ENCODE results near the gene SMIM7. TPM values are rescaled to one million over a fixed set of nuclear protein-coding genes. Genes with fewer than 3 reads are reported as not detected.
"Not testable (repeated sequence)": the region's sequence is repeated elsewhere in the genome, so short reads cannot be mapped to it uniquely, and the experiment has no call there.

Gene SMIM7
- 33.4 and 52.1 TPM in 2 replicates for total RNA-seq

- DNase-seq (ENCODE audit: low read depth in 2 of 2): peak; percentile 97 to 99
Observed at GRCh38 chr19:16659832-16660708, at the start of gene SMIM7. Gene SMIM7 (minus strand): TSS chr19:16660144. CDS start chr19:16660110, 34 bp downstream.

- DNase-seq (ENCODE audit: low read depth in 2 of 2): no peak
Observed at GRCh38 chr19:16703677-16704076, 43.7 kb upstream of the SMIM7 start.

- no peak for DNase-seq (ENCODE audit: low read depth in 2 of 2)
Observed at GRCh38 chr19:16702123-16702522, 42.2 kb upstream of the SMIM7 start.

- DNase-seq (ENCODE audit: low read depth in 2 of 2): no peak
Observed at GRCh38 chr19:16698914-16699313, 39.0 kb upstream of the SMIM7 start.

- DNase-seq (ENCODE audit: low read depth in 2 of 2): no peak
Observed at GRCh38 chr19:16688084-16688483, 28.1 kb upstream of the SMIM7 start.

- DNase-seq (ENCODE audit: low read depth in 2 of 2): no peak
Observed at GRCh38 chr19:16684216-16684615, 24.3 kb upstream of the SMIM7 start.

- DNase-seq (ENCODE audit: low read depth in 2 of 2): no peak
Observed at GRCh38 chr19:16682539-16682938, 22.6 kb upstream of the SMIM7 start.

GRCh38 chr19:16679811-16680210 lies 19.9 kb upstream of the SMIM7 start:
- no peak for DNase-seq (ENCODE audit: low read depth in 2 of 2)

- no peak for DNase-seq (ENCODE audit: low read depth in 2 of 2)
Observed at GRCh38 chr19:16678498-16678897, 18.6 kb upstream of the SMIM7 start.

GRCh38 chr19:16677055-16677454 lies 17.1 kb upstream of the SMIM7 start:
- DNase-seq (ENCODE audit: low read depth in 2 of 2): no peak

- DNase-seq (ENCODE audit: low read depth in 2 of 2): no peak
Observed at GRCh38 chr19:16676101-16676798, 16.3 kb upstream of the SMIM7 start.

- DNase-seq (ENCODE audit: low read depth in 2 of 2): not testable (repeated sequence)
Observed at GRCh38 chr19:16673839-16674238, 13.9 kb upstream of the SMIM7 start.

GRCh38 chr19:16673231-16673630 lies 13.3 kb upstream of the SMIM7 start:
- DNase-seq (ENCODE audit: low read depth in 2 of 2): no peak

- DNase-seq (ENCODE audit: low read depth in 2 of 2): no peak
Observed at GRCh38 chr19:16671652-16672274, 11.8 kb upstream of the SMIM7 start.

GRCh38 chr19:16670291-16670690 lies 10.3 kb upstream of the SMIM7 start:
- no peak for DNase-seq (ENCODE audit: low read depth in 2 of 2)

- not testable (repeated sequence) for DNase-seq (ENCODE audit: low read depth in 2 of 2)
Observed at GRCh38 chr19:16668702-16669101, 8.8 kb upstream of the SMIM7 start.

- DNase-seq (ENCODE audit: low read depth in 2 of 2): no peak
Observed at GRCh38 chr19:16668176-16668575, 8.2 kb upstream of the SMIM7 start.

- no peak for DNase-seq (ENCODE audit: low read depth in 2 of 2)
Observed at GRCh38 chr19:16661480-16662034, 1.6 kb upstream of the SMIM7 start.

- peak in 1 of 2 donors; percentile 19 for DNase-seq (ENCODE audit: low read depth in 2 of 2)
Observed at GRCh38 chr19:16660763-16661479, 977 bp upstream of the SMIM7 start, which contains the start of gene TMEM38A. Gene TMEM38A (plus strand): TSS chr19:16661139. CDS start chr19:16661218, 79 bp downstream.

- DNase-seq (ENCODE audit: low read depth in 2 of 2): no peak
Observed at GRCh38 chr19:16659464-16659831, 496 bp downstream of the SMIM7 start.

- DNase-seq (ENCODE audit: low read depth in 2 of 2): no peak
Observed at GRCh38 chr19:16657384-16657783, 2.6 kb downstream of the SMIM7 start.
